ENCODE data around the gene MUSTN1.

DNA sequence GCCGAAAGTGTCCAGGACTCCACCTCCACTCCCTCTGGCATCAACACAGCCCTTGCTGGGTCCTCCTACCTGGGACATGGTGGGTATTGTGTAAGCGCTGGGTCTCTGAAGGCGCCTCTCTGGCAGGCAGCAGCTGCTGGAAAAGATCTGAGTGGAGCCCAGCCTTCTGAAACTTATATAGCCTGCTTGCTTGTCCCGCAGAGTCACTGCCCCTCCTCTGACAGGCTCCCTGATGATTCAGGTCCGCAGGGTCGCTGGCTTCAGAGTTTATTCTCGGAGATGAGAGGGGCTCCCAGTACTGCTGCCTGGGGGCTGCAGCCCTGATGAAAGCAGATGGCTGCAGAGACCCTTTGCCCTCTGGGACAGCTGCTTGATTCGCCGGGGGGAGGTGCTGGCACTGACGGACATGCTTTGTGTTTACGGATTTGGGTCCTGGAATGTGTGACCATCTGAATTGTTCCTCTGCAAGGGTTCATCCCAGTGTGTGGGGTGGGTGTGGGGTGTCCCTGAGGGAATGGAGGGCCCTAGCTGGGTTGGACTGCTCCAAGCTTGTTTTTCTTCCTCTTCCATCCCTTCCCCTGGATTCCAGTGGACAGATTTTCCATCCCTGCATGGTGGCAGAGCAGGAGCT, at the start of gene MUSTN1:
- TF ChIP-seq EZH2 (IDR thresholded peaks at IDR 0.05; ENCODE audit: borderline replicate concordance, low read length) = no peak
- TF ChIP-seq, protein P1, sequence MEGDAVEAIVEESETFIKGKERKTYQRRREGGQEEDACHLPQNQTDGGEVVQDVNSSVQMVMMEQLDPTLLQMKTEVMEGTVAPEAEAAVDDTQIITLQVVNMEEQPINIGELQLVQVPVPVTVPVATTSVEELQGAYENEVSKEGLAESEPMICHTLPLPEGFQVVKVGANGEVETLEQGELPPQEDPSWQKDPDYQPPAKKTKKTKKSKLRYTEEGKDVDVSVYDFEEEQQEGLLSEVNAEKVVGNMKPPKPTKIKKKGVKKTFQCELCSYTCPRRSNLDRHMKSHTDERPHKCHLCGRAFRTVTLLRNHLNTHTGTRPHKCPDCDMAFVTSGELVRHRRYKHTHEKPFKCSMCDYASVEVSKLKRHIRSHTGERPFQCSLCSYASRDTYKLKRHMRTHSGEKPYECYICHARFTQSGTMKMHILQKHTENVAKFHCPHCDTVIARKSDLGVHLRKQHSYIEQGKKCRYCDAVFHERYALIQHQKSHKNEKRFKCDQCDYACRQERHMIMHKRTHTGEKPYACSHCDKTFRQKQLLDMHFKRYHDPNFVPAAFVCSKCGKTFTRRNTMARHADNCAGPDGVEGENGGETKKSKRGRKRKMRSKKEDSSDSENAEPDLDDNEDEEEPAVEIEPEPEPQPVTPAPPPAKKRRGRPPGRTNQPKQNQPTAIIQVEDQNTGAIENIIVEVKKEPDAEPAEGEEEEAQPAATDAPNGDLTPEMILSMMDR (IDR thresholded peaks at IDR 0.05; ENCODE audit: low read length) = no peak
